Stimulated activated memory B cell treated with anti-CD40 and anti-IgM and Interleukin-4, amounts not matched to agents 10 μg/mL and 1 μg/mL and 100 μg/mL, for 72 hours (primary cell): ENCODE data around the gene NRM.

Experiments
- ATAC-seq: fragments of 150-1000 bp; cut with Tn5 transposase; 2 replicates; pipeline ENCODE4 v1.10.0; 2021
- H3K27ac Mint-ChIP-seq: one replicate; pipeline ENCODE4 v1.8.0; 2022; ENCODE audit warnings: mild to moderate bottlenecking, mixed read lengths
- H3K27me3 Mint-ChIP-seq: one replicate; pipeline ENCODE4 v1.8.0; 2022; ENCODE audit warnings: mixed read lengths
- H3K36me3 Mint-ChIP-seq: one replicate; pipeline ENCODE4 v1.8.0; 2022; ENCODE audit warnings: mixed read lengths
- H3K4me1 Mint-ChIP-seq: one replicate; pipeline ENCODE4 v1.8.0; 2022; ENCODE audit warnings: mixed read lengths
- H3K4me3 Mint-ChIP-seq: one replicate; pipeline ENCODE4 v1.8.0; 2022; ENCODE audit warnings: mild to moderate bottlenecking, moderate library complexity, mixed read lengths
- H3K9me3 Mint-ChIP-seq: one replicate; pipeline ENCODE4 v1.8.0; 2022; ENCODE audit warnings: mixed read lengths

NRM gene

GRCh38 chr6:30686009-30686907 is 4.5 kb downstream of the NRM start, which contains the start of gene PPP1R18:
PPP1R18 (minus strand) TSS chr6:30686645; CDS start chr6:30686018, 627 bp downstream.
- Mint-ChIP-seq H3K4me3 (peak within 1 kb of the TSS; percentile 89), H3K4me1 (peaks cover 66% of the 10 kb centered on the region), H3K36me3 (peaks cover 45% of the 10 kb centered on the region), H3K27ac (peak within 1 kb of the TSS; percentile 86), H3K27me3 (no peaks in the 10 kb centered on the region), H3K9me3 (no peaks in the 10 kb centered on the region)
- ATAC-seq = peak; percentile 60

- peaks cover 68% of the 10 kb centered on the region for H3K4me1 Mint-ChIP-seq
These were observed 5.4 kb downstream of the NRM start for GRCh38 chr6:30685157-30686008.

GRCh38 chr6:30684386-30685156 is 6.2 kb downstream of the NRM start:
- peak overlapping the region; percentile 86 for H3K27ac Mint-ChIP-seq
- peaks cover 68% of the 10 kb centered on the region for H3K4me1 Mint-ChIP-seq
- no peaks in the 10 kb centered on the region for H3K27me3 Mint-ChIP-seq
- H3K36me3 Mint-ChIP-seq = peaks cover 57% of the 10 kb centered on the region
- peak overlapping the region; percentile 89 for H3K4me3 Mint-ChIP-seq
- H3K9me3 Mint-ChIP-seq = no peaks in the 10 kb centered on the region
- ATAC-seq = no peak

More at GRCh38 chr6:30685157-30686008, 5.4 kb downstream of the NRM start:
- Mint-ChIP-seq H3K9me3 (no peaks in the 10 kb centered on the region), H3K4me3 (peak overlapping the region; percentile 89), H3K27me3 (no peaks in the 10 kb centered on the region), H3K36me3 (peaks cover 51% of the 10 kb centered on the region), H3K27ac (peak overlapping the region; percentile 86)
- no peak for ATAC-seq

DNA sequence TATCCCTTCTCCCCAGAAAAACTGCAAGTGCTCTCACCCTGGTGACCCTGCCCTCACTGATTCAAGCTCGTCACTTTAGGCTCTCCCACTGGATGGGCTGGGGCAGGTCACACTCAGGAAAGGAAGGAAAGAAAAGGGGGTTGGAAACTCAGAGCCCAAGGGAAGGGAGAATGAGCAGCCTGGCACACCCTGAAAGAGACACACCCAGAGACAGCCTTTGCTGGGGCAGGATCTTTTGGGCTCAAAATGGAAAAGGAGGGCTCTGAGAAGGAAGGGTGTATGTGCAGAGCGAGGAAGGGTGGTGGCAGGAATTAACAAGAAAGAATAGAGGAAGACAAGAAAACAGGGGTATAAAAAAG is 6.8 kb downstream of the NRM start:
- Mint-ChIP-seq H3K27ac (peak overlapping the region; percentile 86), H3K4me3 (peak overlapping the region; percentile 89), H3K4me1 (peaks cover 68% of the 10 kb centered on the region), H3K36me3 (peaks cover 61% of the 10 kb centered on the region), H3K9me3 (no peaks in the 10 kb centered on the region), H3K27me3 (no peaks in the 10 kb centered on the region)
- no peak for ATAC-seq

DNA sequence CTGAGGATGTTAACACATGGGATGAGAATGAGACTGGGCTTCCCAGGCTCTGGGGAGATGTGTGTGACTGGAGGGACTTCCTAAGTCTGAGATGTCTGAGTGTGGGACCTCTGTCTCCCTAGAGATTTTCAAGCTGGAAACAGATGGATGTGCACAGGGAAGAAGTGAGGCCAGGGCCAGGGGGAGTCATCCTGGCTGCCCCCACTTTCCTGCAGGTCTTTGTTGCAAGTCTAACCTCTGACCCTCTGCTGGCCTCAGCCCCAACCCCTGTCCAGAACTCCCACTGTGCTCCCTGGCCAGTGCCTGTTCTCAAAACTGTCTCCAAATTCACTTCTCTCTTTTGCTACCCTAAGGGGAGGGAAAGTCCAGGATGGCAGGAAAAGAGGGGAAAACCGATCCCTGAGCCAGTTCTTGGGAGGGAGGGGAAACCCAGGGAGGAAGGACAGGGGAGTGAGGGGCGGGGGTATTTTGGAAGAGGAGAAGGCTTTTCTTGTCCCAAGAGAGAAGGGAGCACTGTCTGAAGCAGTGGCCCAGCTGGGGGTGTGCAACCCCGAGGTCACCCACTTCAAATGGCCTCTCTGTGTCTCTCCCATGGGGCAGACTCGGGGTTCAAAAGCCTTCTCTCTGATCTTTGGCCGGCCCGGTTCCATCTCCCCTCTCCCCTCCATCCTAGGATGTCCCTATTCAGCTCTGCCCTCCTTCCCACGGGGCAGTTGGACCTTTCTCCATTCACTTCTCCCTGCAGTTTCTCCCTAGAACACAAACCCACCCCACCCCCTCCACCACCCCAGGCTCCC is 7.4 kb downstream of the NRM start:
- H3K4me3 Mint-ChIP-seq = peak overlapping the region; percentile 89
- peaks cover 66% of the 10 kb centered on the region for H3K4me1 Mint-ChIP-seq
- peak overlapping the region; percentile 86 for H3K27ac Mint-ChIP-seq
- no peaks in the 10 kb centered on the region for H3K27me3 Mint-ChIP-seq
- H3K36me3 Mint-ChIP-seq = peaks cover 65% of the 10 kb centered on the region
- ATAC-seq = no peak
- no peaks in the 10 kb centered on the region for H3K9me3 Mint-ChIP-seq

- Mint-ChIP-seq H3K36me3 (peaks cover 65% of the 10 kb centered on the region), H3K27me3 (no peaks in the 10 kb centered on the region), H3K27ac (peak overlapping the region; percentile 86), H3K4me1 (peaks cover 56% of the 10 kb centered on the region), H3K9me3 (no peaks in the 10 kb centered on the region), H3K4me3 (peak overlapping the region; percentile 89)
- peak; percentile 75 for ATAC-seq
These were observed 8.4 kb downstream of the NRM start for GRCh38 chr6:30682143-30683117.

DNA sequence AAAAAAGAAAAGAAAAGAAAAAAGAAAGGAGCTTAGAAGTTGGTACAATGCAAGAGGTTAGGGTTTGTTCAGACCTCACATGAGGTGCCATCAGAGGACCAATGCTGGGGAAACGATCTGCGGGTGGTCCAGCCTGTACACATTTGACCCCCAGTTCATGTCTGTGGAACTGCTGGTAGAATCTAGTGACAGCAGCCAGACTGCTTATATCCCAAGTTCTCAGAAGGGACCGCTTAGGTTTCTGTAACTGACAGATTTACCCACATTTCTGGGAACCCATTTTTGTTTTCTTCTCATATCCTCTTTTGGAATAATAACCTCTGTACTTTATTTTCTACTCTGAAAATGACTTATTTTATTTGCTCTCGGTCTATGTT is 9.0 kb downstream of the NRM start:
- Mint-ChIP-seq H3K9me3 (no peaks in the 10 kb centered on the region), H3K4me1 (peaks cover 56% of the 10 kb centered on the region), H3K4me3 (peak overlapping the region; percentile 89), H3K27me3 (no peaks in the 10 kb centered on the region), H3K36me3 (peaks cover 70% of the 10 kb centered on the region), H3K27ac (peak overlapping the region; percentile 86)
- no peak for ATAC-seq

- Mint-ChIP-seq H3K36me3 (peaks cover 65% of the 10 kb centered on the region), H3K9me3 (no peaks in the 10 kb centered on the region), H3K4me1 (peaks cover 56% of the 10 kb centered on the region)
These were observed 10.8 kb downstream of the NRM start for GRCh38 chr6:30679765-30680535.

GRCh38 chr6:30678964-30679726 is 11.6 kb downstream of the NRM start:
- Mint-ChIP-seq H3K4me1 (peaks cover 55% of the 10 kb centered on the region), H3K27ac (peak overlapping the region; percentile 86), H3K36me3 (peaks cover 58% of the 10 kb centered on the region), H3K27me3 (no peaks in the 10 kb centered on the region), H3K4me3 (peak overlapping the region; percentile 89), H3K9me3 (no peaks in the 10 kb centered on the region)
- ATAC-seq = peak; percentile 70

More at GRCh38 chr6:30679765-30680535, 10.8 kb downstream of the NRM start:
- Mint-ChIP-seq H3K27ac (peak overlapping the region; percentile 86), H3K27me3 (no peaks in the 10 kb centered on the region), H3K4me3 (peak overlapping the region; percentile 89)
- ATAC-seq = no peak

DNA sequence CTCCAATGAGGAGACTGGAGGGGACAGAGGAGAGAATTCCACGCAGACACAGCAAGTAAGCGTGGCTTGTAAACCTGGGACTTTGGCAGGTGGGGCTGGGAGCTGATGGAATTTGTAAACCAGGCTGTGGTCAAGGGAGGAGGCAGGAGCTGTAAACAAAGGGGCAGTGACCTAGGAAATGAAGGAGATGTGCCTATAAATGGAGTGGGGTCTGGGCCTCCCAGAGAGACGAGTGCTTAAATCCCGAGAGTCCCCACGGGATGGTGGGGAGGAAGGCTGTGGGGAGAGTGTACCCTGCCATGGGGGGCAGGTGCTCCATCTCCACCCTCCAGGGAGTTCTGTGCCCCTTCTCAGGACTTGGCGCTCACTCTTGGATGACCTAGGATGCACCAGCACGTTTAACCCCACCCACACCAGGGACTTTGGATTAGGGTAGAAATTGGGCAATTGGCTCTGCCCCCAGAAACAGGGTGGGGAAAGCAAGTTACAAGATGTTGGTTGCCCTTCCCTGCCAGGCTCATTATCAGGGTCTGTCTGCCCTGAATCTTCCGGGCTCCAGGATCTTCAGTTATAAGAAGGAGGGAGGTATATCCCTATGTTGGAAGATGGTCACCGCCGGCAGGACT is 14.0 kb downstream of the NRM start:
- H3K27ac Mint-ChIP-seq = no peak overlapping the region
- no peaks in the 10 kb centered on the region for H3K27me3 Mint-ChIP-seq
- no peak for ATAC-seq
- no peak overlapping the region for H3K4me3 Mint-ChIP-seq
- peaks cover 57% of the 10 kb centered on the region for H3K4me1 Mint-ChIP-seq
- H3K9me3 Mint-ChIP-seq = no peaks in the 10 kb centered on the region
- H3K36me3 Mint-ChIP-seq = peaks cover 40% of the 10 kb centered on the region

DNA sequence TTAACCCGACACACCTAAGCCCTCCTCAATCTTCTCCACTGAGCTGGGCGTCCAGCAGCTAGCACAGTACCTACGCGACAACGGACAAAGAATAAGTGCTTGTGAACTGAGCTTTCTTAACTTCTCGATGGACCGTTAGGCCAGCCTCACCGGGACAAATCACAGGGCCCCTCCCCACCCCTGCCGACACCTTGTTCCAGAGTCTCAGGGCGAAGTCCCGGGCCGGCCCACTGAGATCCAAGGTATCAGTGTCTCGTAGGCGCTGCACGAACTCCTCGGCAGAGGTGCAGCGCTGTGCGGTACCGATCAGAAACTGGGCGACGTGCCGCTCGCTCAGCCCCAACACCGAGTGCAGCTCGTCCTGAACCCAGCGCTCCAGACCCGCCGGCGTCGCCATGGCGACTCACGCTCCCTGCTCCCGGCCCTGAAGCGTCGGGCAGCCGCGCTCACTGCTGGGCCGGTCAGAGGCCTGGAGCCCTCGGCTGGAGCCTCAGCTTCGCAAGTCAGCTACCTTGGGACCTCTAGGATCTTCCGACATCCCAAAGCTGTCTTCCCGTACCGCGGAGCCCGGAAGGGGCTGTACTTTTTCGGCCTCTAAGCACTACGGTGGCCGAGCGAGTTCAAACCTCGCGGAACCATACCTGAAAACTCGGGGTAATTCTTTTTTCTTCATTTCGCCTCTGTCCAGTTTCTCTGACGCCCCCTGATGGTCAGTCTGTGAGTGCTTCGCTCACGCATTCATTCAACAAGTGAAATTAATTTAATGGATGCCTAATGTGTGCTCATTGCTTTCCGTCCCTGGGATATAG is 18.1 kb downstream of the NRM start, which contains the start of gene DHX16:
DHX16 (minus strand) TSS at position 562 of the 809 bp plus-strand sequence; CDS start at position 397, 165 bp downstream.
- Mint-ChIP-seq H3K27ac (peak within 1 kb of the TSS; percentile 81), H3K27me3 (no peaks in the 10 kb centered on the region), H3K4me3 (peak within 1 kb of the TSS; percentile 89), H3K4me1 (peaks cover 44% of the 10 kb centered on the region), H3K9me3 (no peaks in the 10 kb centered on the region), H3K36me3 (peaks cover 32% of the 10 kb centered on the region)
- peak; percentile 90 for ATAC-seq
